ENCODE results near the gene ATP2A1. TPM values are rescaled to one million over a fixed set of nuclear protein-coding genes. Genes with fewer than 3 reads are reported as not detected.

ATP2A1 gene
- total RNA-seq, 1 experiment from 2014 or later = 10.7 TPM

- ChIA-PET CTCF (no interaction called here), POLR2A (ENCODE audit: unreplicated experiment) (no interaction called here)
- Histone ChIP-seq H3F3A (ENCODE audit: insufficient read depth, low read depth) (peaks cover 17% of the 10 kb centered on the region; the same call in 1 of the 2 replicates), H3K79me2 (ENCODE audit: low read depth) (no peaks in the 10 kb centered on the region), H3K36me3 (ENCODE audit: low read depth) (no peaks in the 10 kb centered on the region), H3K27ac (no peak overlapping the region), H3K4me1 (replicated peaks; ENCODE audit: insufficient read depth) (peaks cover 6% of the 10 kb centered on the region; the same call in 1 of the 2 replicates), H3K27me3 (ENCODE audit: insufficient read depth, low read depth) (no peaks in the 10 kb centered on the region), H4K20me1 (ENCODE audit: insufficient read depth) (peaks cover 3% of the 10 kb centered on the region; the same call in 1 of the 2 replicates), H3K4me3 (no peak overlapping the region), H3K9me2 (ENCODE audit: insufficient read depth) (no peaks in the 10 kb centered on the region), H3K9me3 (ENCODE audit: insufficient read depth, low read depth) (no peaks in the 10 kb centered on the region), H3K4me2 (no peak overlapping the region), H2AFZ (no peak overlapping the region)
- TF ChIP-seq EZH2 (IDR thresholded peaks at IDR 0.05; ENCODE audit: low read depth) (no peak), CTCF (conservative IDR thresholded peaks at IDR 0.05) (no peak)
- intact Hi-C loops (cut with micrococcal nuclease; ENCODE audit: unreplicated experiment) = loop anchor here (5.0 kb wide), 1 partner anchor 70 kb away; no protein-coding TSS in a partner anchor
- no peak for DNase-seq
- no TSS peak for BruUV-seq (replicated peaks)
Measured at GRCh38 chr16:28876973-28877654, 1.2 kb upstream of the ATP2A1 start.

- H3K9me3 ChIP-seq (ENCODE audit: insufficient read depth, low read depth) = no peaks in the 10 kb centered on the region
- H3K9me2 ChIP-seq (ENCODE audit: insufficient read depth) = no peaks in the 10 kb centered on the region
- H3K79me2 ChIP-seq (ENCODE audit: low read depth) = no peaks in the 10 kb centered on the region
- intact Hi-C loops (cut with micrococcal nuclease; ENCODE audit: unreplicated experiment) = loop anchor here (5.0 kb wide), 1 partner anchor 70 kb away; no protein-coding TSS in a partner anchor
- no peak for DNase-seq
- H3K27me3 ChIP-seq (ENCODE audit: insufficient read depth, low read depth) = no peaks in the 10 kb centered on the region
- BruUV-seq (replicated peaks) = no TSS peak
- TF ChIP-seq EZH2 (IDR thresholded peaks at IDR 0.05; ENCODE audit: low read depth) (no peak), CTCF (conservative IDR thresholded peaks at IDR 0.05) (no peak)
- CTCF ChIA-PET = no interaction called here
- H2AFZ ChIP-seq = no peak overlapping the region
- no peaks in the 10 kb centered on the region for H3K36me3 ChIP-seq (ENCODE audit: low read depth)
- no peak overlapping the region for H3K27ac ChIP-seq
- H3F3A ChIP-seq (ENCODE audit: insufficient read depth, low read depth) = peaks cover 17% of the 10 kb centered on the region; the same call in 1 of the 2 replicates
- peaks cover 6% of the 10 kb centered on the region; the same call in 1 of the 2 replicates for H3K4me1 ChIP-seq (replicated peaks; ENCODE audit: insufficient read depth)
- peaks cover under 1% of the 10 kb centered on the region; the same call in 1 of the 2 replicates for H4K20me1 ChIP-seq (ENCODE audit: insufficient read depth)
- H3K4me3 ChIP-seq = no peak overlapping the region
- POLR2A ChIA-PET (ENCODE audit: unreplicated experiment) = no interaction called here
- no peak overlapping the region for H3K4me2 ChIP-seq
Measured at GRCh38 chr16:28877655-28878000, 660 bp upstream of the ATP2A1 start.

GRCh38 chr16:28879261-28879840, 1.1 kb downstream of the ATP2A1 start:
- Histone ChIP-seq H2AFZ (peak overlapping the region; percentile 88), H3K79me2 (ENCODE audit: low read depth) (no peaks in the 10 kb centered on the region), H3K27ac (no peak overlapping the region), H3K9me3 (ENCODE audit: insufficient read depth, low read depth) (no peaks in the 10 kb centered on the region), H3K27me3 (ENCODE audit: insufficient read depth, low read depth) (no peaks in the 10 kb centered on the region), H4K20me1 (ENCODE audit: insufficient read depth) (no peaks in the 10 kb centered on the region), H3K4me3 (peak overlapping the region; percentile 71), H3F3A (ENCODE audit: insufficient read depth, low read depth) (peaks cover 13% of the 10 kb centered on the region; the same call in 1 of the 2 replicates), H3K4me2 (peak overlapping the region; percentile 98), H3K36me3 (ENCODE audit: low read depth) (no peaks in the 10 kb centered on the region), H3K9me2 (ENCODE audit: insufficient read depth) (no peaks in the 10 kb centered on the region), H3K4me1 (replicated peaks; ENCODE audit: insufficient read depth) (peaks cover 6% of the 10 kb centered on the region; the same call in 1 of the 2 replicates)
- no peak for DNase-seq
- intact Hi-C loops (cut with micrococcal nuclease; ENCODE audit: unreplicated experiment) = loop anchor here (5.0 kb wide), 1 partner anchor 68 kb away; no protein-coding TSS in a partner anchor
- CTCF ChIA-PET = interaction anchor here (0.5 to 0.7 kb wide), 3 partner anchors 16 to 68 kb away, joined by 3 to 4 read pairs (median 4); no protein-coding TSS in a partner anchor
- TF ChIP-seq CTCF (conservative IDR thresholded peaks at IDR 0.05) (no peak), EZH2 (IDR thresholded peaks at IDR 0.05; ENCODE audit: low read depth) (no peak)
- POLR2A ChIA-PET (ENCODE audit: unreplicated experiment) = interaction anchor here (0.6 kb wide), 1 partner anchor 55 kb away, joined by 6 read pairs; no protein-coding TSS in a partner anchor
- TSS peak; percentile 67 for BruUV-seq (replicated peaks)
